Esophagus mucosa (tissue), 1 donor: ENCODE measurements around the gene CFAP410. TPM values are rescaled to one million over a fixed set of nuclear protein-coding genes. Genes with fewer than 3 reads are reported as not detected.
A peak's percentile ranks its signal among the peaks of the same experiment; 100 is the strongest.
"Not testable (repeated sequence)": the region's sequence is repeated elsewhere in the genome, so short reads cannot be mapped to it uniquely, and the experiment has no call there.

ENCODE experiments used
- ATAC-seq: fragments of 200-7000 bp; cut with Tn5 transposase; one replicate; pipeline ENCODE4 v1.9.1; 2020
- total RNA-seq: library from RNA; stranded (reverse); gene quantifications from one replicate; pipeline ENCODE4 v1.2.4, GENCODE V29; 2023
- donor health status: DM: yes; HTN: yes; CAD: no.

The CFAP410 gene
- total RNA-seq, 1 donor from 2014 or later = 7.1 TPM

DNA sequence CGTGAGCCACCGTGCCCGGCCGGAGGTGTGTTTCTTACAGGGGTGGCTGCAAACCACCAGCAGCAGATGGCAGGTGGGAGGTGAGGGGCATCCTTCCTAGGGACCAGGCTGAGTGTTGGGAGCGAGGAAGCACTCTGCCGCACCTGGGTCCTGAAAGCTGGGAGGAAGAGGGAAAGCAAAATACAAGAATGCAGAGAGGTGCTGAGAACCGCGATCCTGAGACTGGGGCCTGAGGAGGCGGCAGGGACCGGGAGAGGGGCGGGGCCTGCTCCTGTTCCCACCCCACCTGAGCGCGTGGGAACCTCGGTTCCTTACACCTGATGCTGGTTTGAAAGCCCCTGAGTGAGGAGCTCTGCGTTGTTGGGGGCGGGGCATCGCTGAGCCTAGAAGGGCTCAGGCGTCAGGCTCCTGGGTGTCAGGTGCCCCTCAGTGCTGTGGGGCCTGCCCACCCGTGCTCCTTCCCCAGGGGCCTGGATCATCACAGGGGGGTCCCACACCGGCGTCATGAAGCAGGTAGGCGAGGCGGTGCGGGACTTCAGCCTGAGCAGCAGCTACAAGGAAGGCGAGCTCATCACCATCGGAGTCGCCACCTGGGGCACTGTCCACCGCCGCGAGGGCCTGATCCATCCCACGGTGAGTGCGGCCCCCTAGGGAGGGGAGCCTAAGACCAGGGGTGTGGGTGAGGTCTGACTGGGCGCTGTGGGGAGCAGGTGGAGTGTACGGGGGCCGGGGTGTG is 29.7 kb upstream of the CFAP410 start:
- ATAC-seq = no peak

DNA sequence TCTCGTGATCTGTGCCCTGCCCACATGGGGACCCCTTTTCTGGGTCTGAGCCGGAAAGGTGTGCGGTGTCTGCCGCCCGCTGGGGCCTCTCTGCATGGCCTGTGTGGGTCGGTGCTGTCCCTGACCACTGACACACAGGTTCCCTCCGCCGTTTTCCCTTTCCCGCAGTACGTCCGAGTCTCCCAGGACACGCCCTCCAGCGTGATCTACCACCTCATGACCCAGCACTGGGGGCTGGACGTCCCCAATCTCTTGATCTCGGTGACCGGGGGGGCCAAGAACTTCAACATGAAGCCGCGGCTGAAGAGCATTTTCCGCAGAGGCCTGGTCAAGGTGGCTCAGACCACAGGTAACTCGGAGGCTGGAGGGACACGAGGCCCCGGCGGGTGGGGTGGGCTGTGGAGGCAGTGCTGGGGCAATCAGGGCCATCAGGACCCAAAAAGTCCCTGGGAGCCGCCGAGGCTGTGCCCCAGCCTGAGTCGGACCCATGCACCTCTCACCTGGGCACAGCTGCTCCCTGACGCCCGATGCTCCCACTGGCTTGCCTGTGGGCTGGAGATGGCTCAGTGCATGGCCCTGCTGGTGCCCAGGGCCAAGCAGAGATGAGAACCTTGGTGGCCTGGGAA is 27.5 kb upstream of the CFAP410 start:
- peak; percentile 9 for ATAC-seq

DNA sequence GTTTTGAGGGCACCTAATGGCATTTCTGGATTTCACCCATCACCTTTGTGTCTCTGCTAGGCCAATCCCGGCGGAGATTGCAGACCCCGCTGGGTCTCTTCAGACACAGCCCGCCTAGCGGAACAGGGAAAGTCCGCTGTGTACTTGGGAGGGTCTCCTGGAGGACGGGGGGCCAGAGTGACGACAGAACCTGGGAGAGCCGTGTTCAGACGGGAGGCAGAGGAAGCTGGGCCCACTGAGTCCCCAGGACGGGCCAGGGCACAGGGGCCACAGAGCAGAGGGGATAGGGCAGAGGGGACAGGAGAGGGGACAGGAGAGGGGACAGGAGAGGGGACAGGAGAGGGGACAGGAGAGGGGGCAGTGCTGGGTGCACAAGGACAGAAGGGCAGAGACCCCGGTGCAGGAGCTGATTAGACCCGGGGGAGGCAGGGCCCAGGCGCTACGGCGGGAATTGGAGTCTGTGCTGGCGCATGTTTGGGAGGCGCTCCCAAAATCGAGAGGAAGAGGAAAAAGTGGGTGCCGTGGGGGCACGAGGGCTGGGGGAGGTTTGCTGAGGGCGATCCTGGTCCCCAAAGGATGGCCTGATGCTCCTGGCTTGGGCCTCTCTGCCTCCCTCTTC is 26.9 kb upstream of the CFAP410 start:
- ATAC-seq = no peak

DNA sequence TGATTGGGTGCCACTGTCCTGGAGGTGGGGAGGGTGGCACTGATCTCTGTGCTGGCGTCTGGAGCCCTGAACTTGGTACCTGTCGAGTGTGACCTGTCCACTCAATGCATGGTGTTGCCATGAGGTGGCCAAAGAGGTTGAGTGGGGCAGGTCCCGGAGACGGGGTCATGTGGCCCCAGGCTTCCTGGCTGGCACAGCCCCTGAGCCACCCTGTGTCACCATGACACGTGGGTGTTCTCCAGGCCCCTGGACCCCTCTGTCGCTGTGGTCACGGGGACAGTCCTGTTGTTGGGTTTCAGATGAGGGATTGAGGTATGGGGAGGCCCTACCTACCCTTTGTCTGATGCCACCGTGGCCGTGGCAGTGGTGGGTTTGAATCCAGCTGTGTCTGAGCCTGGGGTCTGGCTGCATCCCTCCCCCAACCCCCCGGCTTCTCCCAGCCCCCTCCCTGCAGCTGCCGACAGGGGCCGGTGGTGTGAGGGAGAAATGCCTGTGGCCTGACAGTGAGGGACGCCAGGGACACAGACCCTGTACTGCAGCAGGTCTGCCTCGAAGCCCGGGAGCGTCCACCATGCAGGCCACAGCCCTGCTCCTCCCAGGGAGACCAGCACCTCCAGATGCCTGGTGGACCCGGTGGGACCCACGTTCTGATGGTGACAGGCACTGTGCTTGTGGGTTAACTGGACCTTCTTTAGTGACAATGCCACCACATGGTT is 26.2 kb upstream of the CFAP410 start:
- no peak for ATAC-seq

DNA sequence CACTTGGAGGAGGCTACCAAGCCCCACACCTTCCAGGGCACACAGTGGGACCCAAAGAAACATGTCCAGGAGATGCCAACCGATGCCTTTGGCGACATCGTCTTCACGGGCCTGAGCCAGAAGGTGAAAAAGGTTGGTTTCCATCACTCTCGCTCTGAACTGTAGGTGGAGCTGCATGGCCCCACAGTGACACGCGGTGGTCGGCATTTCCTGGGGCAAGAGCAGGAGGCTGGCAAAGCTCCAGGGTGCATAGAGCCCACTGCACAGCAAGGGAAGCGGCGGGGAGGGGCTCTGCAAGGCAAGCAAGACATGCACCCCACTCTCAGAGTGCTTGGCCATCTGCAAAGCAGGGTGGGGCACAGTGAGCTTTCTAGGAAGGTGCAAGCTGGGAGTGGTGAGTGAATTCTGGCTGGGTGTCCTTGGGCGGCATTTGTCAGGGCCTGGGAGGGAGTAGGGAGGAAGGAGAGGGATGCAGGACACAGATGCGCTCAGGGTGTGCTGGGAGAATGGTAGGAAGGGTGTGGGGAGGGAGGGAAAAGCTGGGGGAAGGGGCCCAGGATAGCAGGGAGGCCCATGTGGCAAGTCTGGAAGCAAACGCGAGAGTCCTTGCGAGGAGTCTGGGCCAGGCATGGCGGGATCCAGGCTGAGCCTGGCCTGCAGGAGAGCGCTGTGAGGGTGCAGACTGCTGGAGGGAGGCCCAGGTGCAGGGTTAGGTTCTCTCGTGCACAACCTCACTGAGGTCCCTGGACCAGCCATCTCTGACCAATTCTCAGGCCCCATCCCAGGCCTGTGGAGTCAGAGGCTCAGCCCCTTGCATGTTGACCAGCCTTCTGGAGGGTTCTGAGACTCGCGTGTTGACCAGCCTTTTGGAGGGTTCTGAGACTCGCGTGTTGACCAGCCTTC is 25.2 kb upstream of the CFAP410 start:
- ATAC-seq = no peak

DNA sequence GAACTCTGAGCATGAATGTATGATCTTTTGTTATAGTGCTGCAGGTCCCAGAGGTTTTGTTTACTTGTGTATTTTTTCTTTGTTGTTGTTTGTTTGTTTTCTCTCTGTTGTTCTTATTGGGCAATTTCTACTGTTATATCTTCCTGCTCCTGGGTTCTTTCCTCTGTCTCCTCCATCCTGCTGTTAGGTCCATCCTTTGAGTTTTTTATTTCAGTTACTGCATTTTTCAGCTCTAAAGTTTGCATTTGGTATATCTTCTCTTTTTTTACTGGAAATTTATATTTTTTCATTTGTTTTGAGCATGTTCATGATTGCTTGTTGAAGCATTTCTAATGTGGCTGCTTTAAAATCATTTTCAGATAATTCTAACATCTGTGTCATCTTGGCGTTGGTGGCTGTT is 24.1 kb upstream of the CFAP410 start:
- no peak for ATAC-seq

GRCh38 chr21:44361903-44362302 is 22.7 kb upstream of the CFAP410 start:
- ATAC-seq = not testable (repeated sequence)

DNA sequence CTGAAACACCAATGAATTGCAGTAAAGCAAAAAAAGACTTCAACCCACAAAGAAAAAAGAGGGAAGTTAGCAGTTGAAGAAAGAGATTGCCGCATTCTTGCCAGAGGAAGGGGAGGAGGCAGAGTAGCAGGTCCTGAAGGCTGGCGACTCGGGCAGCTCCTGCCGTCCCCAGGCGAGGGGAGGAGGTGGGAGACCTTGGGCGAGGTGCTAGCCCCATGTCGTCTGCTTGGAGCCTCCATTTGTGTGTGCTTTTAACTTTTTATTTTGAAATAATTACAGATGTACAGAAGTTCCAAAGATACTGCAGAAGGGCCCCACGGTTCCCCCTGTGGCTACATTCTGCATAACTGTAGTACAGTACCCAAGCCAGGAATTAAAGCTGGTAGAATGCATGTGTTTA is 21.0 kb upstream of the CFAP410 start:
- no peak for ATAC-seq

GRCh38 chr21:44359396-44359795 is 20.2 kb upstream of the CFAP410 start:
- no peak for ATAC-seq

DNA sequence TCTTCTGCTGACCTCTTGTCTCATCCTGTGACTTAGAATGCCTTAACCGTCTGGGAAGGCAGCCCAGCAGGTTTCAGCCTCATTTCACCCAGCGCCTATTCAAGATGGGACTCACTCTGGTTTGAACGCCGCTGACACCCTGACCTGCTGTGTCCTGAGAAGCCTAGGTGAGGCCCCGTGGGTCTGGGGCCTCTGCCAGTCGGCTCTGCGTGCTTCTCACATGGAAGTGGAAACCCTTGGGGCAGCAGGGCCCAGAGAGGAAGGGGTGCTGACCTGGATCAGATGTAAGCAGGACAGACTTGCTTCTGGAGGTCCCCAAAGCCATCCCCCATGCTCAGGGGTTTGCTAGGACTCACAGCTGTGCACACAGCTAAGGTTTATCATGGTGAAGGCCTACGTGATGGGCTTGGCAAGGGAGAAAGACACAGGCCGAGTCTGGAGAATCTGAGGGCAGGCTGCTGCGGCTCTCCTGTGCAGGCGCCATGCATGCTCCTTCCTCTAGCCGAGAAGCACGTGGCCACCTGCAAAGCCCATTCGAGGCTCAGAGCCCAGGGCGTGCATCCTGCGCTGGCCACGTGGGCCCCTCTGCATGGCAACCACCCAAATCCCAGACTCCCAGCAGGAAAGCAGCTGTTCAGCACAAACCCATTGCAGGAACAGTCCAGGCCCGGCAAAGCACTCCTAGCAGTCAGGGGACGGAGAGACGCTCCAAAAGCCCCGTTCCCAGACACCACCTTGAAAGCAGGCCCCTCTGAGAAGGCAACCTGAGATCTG is 18.1 kb upstream of the CFAP410 start:
- ATAC-seq = no peak

- ATAC-seq = no peak
These were observed 17.4 kb upstream of the CFAP410 start for GRCh38 chr21:44356636-44357035.

DNA sequence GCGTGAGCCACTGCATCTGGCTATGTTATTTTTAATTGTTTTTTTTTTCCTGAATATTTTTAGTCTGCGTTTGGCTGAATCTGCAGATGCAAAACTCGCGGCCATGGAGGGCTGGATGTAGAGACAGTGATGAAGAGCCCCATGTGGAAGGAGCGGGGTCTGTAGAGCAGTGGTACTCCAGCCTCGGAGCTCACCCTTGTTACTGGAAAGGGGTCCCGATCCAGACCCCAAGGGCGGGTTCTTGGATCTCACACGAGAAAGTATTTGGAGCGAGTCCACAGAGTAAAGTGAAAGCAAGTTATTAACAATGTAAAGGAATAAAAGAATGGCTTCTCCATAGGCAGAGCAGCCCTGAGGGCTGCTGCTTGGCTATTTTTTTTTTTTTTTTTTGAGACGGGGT is 17.0 kb upstream of the CFAP410 start:
- no peak for ATAC-seq

DNA sequence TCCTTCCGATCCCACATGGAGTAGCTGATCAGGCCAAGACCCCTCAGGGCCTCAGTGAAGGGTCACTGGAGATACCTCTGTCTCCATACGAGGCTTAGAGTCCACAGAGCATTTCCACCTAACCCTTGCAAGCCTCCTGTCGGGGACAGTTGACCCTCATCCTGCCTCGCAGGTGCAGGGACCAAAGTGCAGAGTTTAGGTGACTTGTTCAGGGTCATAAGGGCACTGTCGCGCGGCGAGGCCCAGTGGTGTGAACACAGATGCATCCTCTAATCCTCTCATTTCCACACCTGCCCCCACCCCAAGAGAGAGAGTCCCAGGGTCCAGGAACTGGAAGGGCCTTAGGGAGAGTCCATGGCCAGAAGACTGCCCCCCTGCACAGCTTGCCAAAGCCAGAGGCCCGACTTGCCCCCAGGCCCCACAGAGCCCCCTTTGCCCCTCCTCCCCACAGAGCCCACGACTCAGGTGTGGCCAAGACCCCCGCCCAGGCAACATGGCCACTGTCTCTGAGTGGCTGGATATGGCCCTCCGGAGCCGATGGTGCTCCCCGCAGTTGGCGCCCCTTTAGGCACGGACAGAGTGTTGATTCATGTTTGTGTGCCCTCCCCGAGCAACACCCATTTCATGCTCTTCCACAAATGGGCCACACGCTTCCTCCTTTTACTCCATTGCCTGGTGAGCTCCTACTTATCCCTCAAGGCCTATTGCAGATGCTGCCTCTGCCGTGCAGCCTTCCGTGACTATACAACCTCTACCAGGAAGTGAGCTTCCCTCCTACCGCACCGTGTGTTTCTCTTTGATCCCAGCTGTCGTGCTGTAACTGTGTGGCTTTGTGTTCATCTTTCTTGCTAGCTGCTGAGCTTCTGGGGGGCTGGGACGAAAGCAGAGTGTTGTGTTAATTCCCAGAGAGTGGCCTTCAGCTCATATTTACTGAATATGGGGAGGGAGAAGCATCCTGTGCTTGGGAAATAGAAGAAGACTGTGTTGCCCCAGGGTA is 15.9 kb upstream of the CFAP410 start:
- no peak for ATAC-seq

- no peak for ATAC-seq
These were observed 14.8 kb upstream of the CFAP410 start for GRCh38 chr21:44354001-44354405.

DNA sequence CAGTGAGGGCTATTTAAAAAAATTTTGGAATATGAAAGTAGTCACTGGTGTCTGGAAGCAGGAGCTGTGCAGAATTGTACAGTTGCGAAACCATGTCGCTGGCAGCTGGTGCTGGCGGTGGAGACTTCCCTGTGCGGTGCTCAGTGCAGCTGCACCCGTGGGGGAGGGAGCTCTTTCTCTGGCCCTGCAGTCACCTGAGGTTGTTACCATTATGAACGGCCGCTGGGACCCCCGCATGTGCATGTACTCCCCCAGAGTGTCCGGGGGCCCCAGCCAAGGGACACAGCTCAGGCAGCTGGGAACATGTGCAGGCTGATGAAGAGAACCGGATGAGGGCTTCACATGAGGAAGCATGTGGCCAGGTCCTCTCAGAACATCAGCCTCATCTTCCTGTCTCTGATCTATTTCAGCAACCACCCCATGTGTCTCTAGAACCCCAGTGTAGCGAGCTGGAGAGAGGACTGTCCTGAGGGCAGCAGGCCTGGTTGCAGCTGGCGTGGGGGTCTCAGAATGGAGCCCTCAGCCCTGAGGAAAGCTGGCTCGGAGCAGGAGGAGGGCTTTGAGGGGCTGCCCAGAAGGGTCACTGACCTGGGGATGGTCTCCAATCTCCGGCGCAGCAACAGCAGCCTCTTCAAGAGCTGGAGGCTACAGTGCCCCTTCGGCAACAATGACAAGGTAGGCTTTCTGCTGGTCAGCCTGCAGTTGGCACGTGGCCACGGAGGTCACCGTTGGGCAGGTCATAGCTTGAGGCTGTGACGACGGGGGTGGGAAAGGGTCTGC is 14.2 kb upstream of the CFAP410 start, which contains the start of gene TRPM2:
Gene TRPM2, plus strand, starts transcription at position 431 of the 780 bp plus-strand sequence. Its CDS starts 80 bp downstream, at position 511.
- peak; percentile 19 for ATAC-seq

DNA sequence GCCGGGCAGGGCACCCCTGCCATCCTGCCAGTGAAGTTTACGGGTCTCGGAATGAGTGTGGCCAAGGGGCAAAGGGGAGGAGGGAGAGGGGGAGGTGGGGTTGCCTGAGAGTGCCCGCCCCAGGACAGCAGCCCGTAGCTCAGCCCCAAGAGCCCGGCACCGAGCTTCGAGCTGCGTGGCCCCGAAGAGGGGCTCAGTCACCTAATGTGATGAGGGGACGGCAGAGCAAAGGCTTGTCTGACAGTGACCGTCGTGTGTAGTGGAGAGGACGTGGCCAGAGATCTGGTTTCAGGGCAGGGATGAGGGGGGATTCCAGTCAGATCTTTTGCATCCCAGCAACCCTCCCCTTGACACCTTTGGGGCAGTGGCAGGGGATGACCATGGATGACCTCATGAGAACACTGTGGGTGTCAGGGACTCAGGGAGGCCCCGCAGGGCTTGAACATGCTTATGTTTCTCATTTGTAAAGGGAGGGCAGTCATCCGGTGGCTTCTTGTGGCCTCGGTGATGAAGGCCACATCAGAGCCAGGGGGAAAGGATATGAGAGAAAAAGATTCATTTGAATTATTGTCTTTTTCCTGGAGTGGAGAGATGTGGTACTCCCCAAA is 13.2 kb upstream of the CFAP410 start:
- no peak for ATAC-seq

DNA sequence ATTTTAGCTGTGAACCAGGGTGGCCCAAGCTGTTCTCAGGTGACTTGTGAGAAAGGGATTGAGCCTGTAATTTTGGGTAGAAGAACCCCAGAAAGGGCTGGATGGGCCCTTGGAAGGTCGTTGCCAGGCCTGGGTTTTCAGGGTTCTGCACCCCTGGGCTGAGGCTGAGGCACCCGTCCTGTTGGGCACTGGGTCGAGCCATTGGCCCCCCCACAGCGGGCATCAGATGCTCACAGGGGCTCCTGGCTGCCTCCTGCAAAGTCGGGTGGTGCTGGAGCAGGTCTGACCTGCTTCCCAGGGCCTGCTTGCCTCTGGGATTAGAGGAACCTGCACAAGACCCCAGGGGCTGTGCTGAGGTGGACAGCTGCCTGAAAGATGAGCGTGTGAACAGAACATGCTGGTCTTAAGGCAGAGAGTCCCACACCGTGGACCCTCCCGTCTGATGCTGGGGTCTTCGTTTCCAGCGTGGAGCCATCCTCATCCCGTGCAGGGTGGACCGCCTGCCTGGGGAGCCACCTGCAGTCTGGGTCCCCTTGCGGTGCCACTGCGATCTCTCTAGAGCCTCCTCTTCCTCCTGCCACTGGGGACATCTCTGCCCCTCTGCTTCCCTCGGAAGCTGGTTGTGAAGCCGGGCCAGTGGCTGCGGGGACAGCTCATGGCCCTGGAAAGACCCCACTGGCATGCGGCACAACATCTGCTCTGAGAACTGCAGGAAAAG is 12.5 kb upstream of the CFAP410 start:
- no peak for ATAC-seq
